HuH-7.5 (cell line): ENCODE measurements around the gene CABP1.

ENCODE experiments used
- DNase-seq: peaks from one replicate; pipeline ENCODE4 v3.0.0; 2011; ENCODE audit warnings: low spot score

The CABP1 gene

GRCh38 chr12:120696626-120697025 is 56.2 kb downstream of the CABP1 start:
- no peak for DNase-seq

DNA sequence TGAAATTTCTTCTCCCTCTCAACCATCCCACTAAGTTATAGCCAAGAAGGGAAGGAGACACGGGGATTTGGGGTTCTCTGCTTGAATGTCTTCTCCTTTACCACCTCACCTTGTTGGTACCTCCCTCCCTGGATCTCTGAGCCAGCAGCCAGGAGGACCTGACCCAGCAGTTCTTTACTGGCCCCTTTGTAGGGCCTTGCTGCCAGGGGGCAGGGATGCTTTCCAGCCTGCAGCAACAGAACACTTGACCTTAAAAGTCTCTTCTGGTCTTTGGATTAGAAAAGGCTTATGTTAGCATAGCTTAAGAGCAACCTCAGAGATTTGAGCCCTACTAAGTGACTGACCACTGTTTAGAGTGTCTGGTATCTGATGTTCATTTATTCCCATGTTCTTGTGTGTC is 56.9 kb downstream of the CABP1 start:
- no peak for DNase-seq

DNA sequence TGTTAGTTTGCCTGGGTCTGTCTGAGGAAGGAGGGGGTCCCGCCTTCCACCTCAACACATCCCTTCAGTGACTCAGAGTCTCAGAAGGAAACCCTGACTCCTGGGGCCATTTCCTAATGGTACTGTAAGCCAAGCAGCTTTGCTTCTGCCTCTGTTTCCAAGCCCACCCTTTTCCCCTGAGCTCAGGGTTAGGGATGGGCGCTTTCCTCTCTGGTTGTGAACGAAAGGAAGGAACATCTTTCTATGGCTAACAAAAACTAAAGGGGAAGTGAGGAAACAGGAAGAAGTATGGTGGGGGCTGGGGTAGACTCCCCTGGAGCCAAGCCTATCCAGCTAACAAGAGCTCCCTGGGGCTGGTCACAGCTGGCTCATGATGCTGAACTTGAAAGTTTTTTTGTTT is 58.2 kb downstream of the CABP1 start:
- no peak for DNase-seq

GRCh38 chr12:120699553-120699952 is 59.1 kb downstream of the CABP1 start:
- no peak for DNase-seq

DNA sequence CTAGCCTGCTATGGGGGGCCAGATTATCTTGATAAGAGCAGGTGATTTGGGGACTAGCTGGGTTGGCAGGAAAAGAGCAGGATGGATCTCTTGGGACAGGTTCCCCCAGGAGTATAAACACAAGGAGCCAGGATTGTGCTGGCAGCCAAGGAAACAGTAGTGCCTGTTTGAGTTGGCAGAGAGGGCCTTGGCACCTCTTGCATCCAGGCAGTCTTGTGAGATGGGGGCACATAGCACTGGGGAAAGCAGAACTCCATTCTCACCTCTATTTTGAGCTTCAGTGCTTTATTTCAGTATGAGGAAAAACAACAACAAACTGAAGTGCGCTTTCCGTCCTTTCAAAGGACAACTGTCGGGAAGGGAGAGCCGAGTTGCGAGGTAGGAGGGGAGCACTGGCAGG is 60.5 kb downstream of the CABP1 start:
- DNase-seq: no peak

GRCh38 chr12:120702637-120703036 is 62.2 kb downstream of the CABP1 start:
- no peak for DNase-seq

DNA sequence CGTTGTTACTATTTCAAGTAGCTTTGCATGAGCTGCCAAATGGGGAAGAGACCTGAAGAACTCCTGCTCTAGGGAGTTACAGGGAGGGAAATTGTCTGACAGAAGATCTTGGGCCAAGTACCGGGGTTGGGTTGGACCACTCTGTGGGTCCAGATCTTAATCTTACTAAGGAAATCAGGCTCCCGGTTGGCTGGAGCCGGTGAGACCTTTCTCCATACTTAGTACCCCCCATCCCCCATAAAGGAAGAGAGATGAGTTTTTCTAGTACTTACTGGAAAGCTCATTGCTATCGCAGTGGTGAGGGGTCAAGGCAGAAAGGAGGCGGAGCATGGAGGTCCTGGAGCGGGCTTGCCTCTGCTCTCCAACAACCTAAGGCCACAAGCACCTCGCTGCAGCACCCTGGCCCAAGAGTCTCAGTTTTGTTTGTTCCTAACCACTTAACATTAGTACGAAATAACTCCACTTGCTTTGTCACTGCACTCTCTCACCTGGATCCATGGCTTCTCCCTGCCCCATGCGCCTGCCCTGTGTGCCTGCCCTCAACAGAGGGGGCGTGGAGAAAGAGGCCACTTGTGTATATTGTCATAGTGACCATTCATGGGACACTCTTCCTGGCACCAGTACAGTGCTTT is 63.0 kb downstream of the CABP1 start:
- no peak for DNase-seq

GRCh38 chr12:120705618-120706017 is 65.2 kb downstream of the CABP1 start:
- DNase-seq: no peak

DNA sequence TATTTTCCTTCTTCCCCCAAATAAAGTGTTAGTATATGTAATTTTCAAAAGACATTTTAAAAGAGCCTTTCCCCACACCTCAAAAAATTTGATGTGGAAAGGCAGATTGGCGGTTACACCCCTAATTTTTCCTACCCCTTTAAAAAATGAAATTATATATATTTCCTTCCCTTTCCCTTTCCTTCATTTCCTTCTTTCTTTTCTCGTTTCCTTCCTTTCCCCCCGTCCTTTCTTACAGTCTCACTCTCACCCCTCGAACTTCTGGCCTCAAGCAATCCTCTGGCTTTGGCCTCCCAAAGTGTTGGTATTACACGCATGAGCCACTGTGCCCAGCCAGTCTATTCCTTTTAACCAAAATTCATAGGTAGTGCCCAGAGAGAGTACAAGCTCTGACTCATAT is 65.6 kb downstream of the CABP1 start:
- no peak for DNase-seq

- no peak for DNase-seq
Measured at GRCh38 chr12:120708651-120709050, 68.2 kb downstream of the CABP1 start.

DNA sequence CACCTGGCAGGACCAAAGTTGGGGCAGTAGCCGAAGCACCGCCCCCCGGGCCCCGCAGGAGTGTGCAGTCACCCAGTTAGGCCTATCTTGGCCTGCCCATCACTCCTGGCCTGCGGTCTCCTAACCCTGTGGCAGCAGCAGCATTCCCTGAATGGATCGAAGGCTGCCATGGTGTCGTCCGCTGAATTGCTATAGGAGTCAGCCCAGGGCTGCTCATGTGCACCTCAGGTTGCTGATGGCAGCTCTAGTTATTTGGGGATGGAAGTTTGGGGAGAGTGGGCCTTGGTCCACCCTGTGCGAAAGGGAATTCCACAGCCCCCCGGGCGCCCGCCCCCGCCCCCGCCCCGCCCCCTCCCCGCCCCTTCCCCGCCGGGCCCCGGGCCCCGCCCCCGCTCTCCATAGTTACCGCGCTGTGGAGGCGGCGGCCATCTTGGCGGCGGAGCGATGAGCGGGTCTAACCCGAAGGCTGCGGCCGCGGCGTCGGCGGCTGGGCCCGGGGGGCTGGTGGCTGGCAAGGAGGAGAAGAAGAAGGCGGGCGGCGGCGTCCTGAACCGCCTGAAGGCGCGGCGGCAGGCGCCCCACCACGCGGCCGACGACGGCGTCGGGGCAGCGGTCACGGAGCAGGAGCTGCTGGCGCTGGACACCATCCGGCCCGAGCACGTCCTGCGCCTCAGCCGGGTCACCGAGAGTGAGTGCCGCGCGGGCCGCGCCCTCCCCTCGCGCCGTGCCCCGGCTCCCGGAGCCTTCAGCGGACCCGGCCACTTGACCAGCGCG is 69.8 kb downstream of the CABP1 start, which contains the start of gene UNC119B:
Gene UNC119B (plus strand): TSS at position 428 of the 774 bp plus-strand sequence. CDS start 17 bp downstream, at position 445.
- DNase-seq: peak; percentile 65

GRCh38 chr12:120710805-120711296 is 70.4 kb downstream of the CABP1 start:
- peak; percentile 37 for DNase-seq

- DNase-seq: no peak
Measured at GRCh38 chr12:120711411-120711810, 71.0 kb downstream of the CABP1 start.

GRCh38 chr12:120712610-120713009 is 72.2 kb downstream of the CABP1 start:
- no peak for DNase-seq

DNA sequence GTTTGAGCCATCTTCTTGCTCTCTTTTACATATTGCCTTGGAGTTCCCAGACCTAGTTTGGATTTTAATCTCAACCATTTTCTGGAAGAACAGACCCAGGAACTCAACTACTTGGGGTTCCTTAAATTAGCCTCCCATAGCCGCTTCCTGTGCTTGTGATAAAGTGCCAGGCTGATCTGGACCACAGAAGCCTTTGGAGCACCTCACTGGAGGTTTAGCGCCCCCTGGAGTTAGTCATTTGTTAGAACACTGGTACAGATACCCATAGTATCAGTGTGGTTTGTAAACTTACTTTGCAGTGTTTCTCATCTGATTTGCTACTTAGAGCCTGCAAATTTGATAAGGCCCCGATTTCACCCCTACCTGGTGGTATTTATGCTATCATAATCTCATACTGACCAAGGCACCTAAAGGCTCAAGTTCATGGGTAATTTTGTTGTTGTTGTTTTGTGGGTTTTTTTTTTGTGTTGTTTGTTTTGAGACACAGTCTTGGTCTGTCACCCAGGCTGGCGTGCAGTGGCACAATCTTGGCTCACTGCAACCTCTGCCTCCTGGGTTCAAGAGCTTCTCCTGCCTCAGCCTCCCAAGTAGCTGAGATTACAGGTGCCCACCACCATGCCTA is 73.5 kb downstream of the CABP1 start:
- DNase-seq: peak; percentile 74
